IMR-90 (cell line): ENCODE measurements around the gene DTX3.

ENCODE experiments used
- CHD1 ChIP-seq: IDR thresholded peaks from 2 replicates; pipeline ENCODE4 v1.6.1; 2012; ENCODE audit warnings: low read depth, low read length, improper control_type of control experiment
- CTCF ChIP-seq: conservative IDR thresholded peaks from 2 replicates; pipeline ENCODE4 v1.5.1; 2012; ENCODE audit warnings: mild to moderate bottlenecking, low read depth, low read length, improper control_type of control experiment
- MXI1 ChIP-seq: IDR thresholded peaks from 2 replicates; pipeline ENCODE4 v1.6.1; 2012; ENCODE audit warnings: low read depth, mild to moderate bottlenecking, low read length, moderate library complexity, borderline replicate concordance
- POLR2A ChIP-seq: IDR thresholded peaks from 2 replicates; pipeline ENCODE4 v1.6.1; 2012; ENCODE audit warnings: mild to moderate bottlenecking, low read depth, low read length

- TF ChIP-seq CTCF (no peak), CHD1 (no peak), POLR2A (no peak), MXI1 (no peak)
Measured at GRCh38 chr12:57580466-57580795, 24.2 kb upstream of the DTX3 start.
